ENCODE results near the gene PEX5L. TPM values are rescaled to one million over a fixed set of nuclear protein-coding genes. Genes with fewer than 3 reads are reported as not detected.

The PEX5L gene
- total and polyA plus RNA-seq, 12 donors, result 0.03 to 1.1 (median 0.16) TPM; not detected in 3

DNA sequence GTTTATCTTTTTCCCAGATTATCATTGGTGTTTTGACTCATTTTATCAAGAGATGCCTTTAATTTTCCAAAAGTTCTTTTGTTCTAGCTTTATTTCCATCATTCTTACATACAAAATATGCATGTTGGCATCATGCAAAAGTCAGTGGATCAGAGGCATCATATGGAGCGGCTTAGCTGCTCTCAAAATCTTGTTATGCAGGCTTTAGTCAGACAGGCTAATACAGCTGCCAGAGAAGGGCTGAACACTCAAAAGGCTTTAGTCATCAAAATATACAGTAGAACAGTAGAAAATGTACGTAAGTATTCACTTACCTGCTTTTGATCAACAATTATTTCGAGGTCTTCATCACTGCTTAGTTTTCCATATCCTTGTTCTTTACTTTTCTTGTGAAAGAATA, 65.5 kb downstream of the PEX5L start:
- TF ChIP-seq, protein P1, sequence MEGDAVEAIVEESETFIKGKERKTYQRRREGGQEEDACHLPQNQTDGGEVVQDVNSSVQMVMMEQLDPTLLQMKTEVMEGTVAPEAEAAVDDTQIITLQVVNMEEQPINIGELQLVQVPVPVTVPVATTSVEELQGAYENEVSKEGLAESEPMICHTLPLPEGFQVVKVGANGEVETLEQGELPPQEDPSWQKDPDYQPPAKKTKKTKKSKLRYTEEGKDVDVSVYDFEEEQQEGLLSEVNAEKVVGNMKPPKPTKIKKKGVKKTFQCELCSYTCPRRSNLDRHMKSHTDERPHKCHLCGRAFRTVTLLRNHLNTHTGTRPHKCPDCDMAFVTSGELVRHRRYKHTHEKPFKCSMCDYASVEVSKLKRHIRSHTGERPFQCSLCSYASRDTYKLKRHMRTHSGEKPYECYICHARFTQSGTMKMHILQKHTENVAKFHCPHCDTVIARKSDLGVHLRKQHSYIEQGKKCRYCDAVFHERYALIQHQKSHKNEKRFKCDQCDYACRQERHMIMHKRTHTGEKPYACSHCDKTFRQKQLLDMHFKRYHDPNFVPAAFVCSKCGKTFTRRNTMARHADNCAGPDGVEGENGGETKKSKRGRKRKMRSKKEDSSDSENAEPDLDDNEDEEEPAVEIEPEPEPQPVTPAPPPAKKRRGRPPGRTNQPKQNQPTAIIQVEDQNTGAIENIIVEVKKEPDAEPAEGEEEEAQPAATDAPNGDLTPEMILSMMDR (IDR thresholded peaks at IDR 0.05), result no peak
- TF ChIP-seq POLR2A (IDR thresholded peaks at IDR 0.05), result no peak
- Histone ChIP-seq H3K4me1 (replicated peaks in 1 of 2) (no peaks in the 10 kb centered on the region), H3K4me3 (no peak overlapping the region), H3K9me3 (replicated peaks in 1 of 3) (no peaks in the 10 kb centered on the region), H3K27me3 (no peaks in the 10 kb centered on the region), H3K27ac (no peak overlapping the region), H3K36me3 (replicated peaks in 1 of 2) (no peaks in the 10 kb centered on the region)
- intact Hi-C loops (cut with DNase I), result no loop called here
- DNase-seq, result no peak
- WGBS, 4 donors, result 58 to 79% (median 72%) methylated on average over 3 of the region's 3 CpGs

- no peak overlapping the region for H3K4me3 ChIP-seq
- no peak overlapping the region for H3K27ac ChIP-seq
- 68 to 81% (median 77%) methylated on average over 2 of the region's 2 CpGs for WGBS, 4 donors
- TF ChIP-seq POLR2A (IDR thresholded peaks at IDR 0.05), result no peak
- TF ChIP-seq, protein P1 (IDR thresholded peaks at IDR 0.05), result no peak
- no peaks in the 10 kb centered on the region for H3K36me3 ChIP-seq (replicated peaks in 1 of 2)
- H3K27me3 ChIP-seq, result no peaks in the 10 kb centered on the region
- H3K9me3 ChIP-seq (replicated peaks in 1 of 3), result no peaks in the 10 kb centered on the region
- no peak for DNase-seq
- intact Hi-C loops (cut with DNase I), result no loop called here
- no peaks in the 10 kb centered on the region for H3K4me1 ChIP-seq (replicated peaks in 1 of 2)
These were observed 66.0 kb downstream of the PEX5L start for GRCh38 chr3:179970746-179971145.

- 42 to 46% (median 43%) methylated on average over 2 of the region's 2 CpGs for WGBS, 4 donors
- no peak overlapping the region for H3K4me3 ChIP-seq
- no peaks in the 10 kb centered on the region for H3K27me3 ChIP-seq
- no peak for TF ChIP-seq POLR2A (IDR thresholded peaks at IDR 0.05)
- TF ChIP-seq, protein P1 (IDR thresholded peaks at IDR 0.05), result no peak
- H3K27ac ChIP-seq, result no peak overlapping the region
- intact Hi-C loops (cut with DNase I), result no loop called here
- no peaks in the 10 kb centered on the region for H3K9me3 ChIP-seq (replicated peaks in 1 of 3)
- H3K4me1 ChIP-seq (replicated peaks in 1 of 2), result no peaks in the 10 kb centered on the region
- H3K36me3 ChIP-seq (replicated peaks in 1 of 2), result no peaks in the 10 kb centered on the region
- peak in 2 of 7 donors; percentile 3 to 20 for DNase-seq
These were observed 67.2 kb downstream of the PEX5L start for GRCh38 chr3:179969525-179969924.

DNA sequence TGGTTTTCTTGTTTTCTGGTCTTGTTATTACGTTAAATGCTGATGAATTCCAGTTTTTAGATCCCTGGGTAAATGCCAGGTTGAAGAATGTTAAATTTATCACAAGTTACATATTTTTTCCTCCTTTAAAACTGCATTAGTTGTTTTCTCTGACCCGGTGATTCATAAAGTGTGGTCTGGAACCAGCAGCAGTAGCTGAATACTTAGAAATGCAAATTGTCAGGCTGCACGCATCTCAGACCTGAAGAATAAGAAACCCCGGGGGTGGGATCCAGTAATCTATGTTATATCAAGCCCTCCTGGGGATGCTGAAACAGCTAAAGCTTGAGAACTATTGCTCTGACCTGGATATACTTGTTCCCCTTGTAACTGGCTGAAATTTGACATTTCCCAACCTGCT, 69.1 kb downstream of the PEX5L start:
- no peak for DNase-seq
- no peak overlapping the region for H3K27ac ChIP-seq
- no peaks in the 10 kb centered on the region for H3K27me3 ChIP-seq
- no peak overlapping the region for H3K4me3 ChIP-seq
- TF ChIP-seq POLR2A (IDR thresholded peaks at IDR 0.05), result no peak
- TF ChIP-seq, protein P1 (IDR thresholded peaks at IDR 0.05), result no peak
- intact Hi-C loops (cut with DNase I), result no loop called here
- no peaks in the 10 kb centered on the region for H3K36me3 ChIP-seq (replicated peaks in 1 of 2)
- no peaks in the 10 kb centered on the region for H3K4me1 ChIP-seq (replicated peaks in 1 of 2)
- 56 to 64% (median 58%) methylated on average over 4 of the region's 4 CpGs for WGBS, 4 donors
- no peaks in the 10 kb centered on the region for H3K9me3 ChIP-seq (replicated peaks in 1 of 3)

All from adrenal gland (tissue), 12 donors.